Measurements from ENCODE around the gene NCF2. TPM values are rescaled to one million over a fixed set of nuclear protein-coding genes. Genes with fewer than 3 reads are reported as not detected.

NCF2 gene
- total and polyA plus RNA-seq, 4 donors, result 1.2 to 15.1 (median 7.5) TPM

DNA sequence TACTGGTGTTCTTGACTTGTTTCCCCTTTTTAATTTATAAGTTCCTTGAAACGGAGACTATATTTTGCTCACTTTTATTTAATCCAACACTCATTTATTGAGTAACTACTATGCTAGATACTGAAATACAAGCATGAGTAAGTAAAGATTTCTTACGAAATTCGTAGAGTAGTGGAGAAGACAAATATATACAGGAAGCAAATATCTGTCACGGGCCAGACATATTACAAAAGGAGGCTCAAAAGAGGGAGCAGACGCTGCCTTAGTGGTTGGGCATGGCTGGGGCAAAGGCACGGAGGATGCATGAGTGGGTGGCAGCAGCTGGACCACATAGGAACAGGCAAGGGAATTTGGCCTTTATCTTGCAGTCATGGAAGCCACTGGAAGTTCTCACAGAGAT lies 6.8 kb downstream of the NCF2 start:
- no peak for DNase-seq (ENCODE audit: low spot score)
- Histone ChIP-seq H3K27ac (ENCODE audit: low read depth in 1 of 2, low read length in 2 of 2) (no peak overlapping the region), H3K9me3 (ENCODE audit: control insufficient read depth in 4 of 4, low read length in 3 of 4) (no peaks in the 10 kb centered on the region), H3K9ac (ENCODE audit: low read depth in 1 of 2, low read length in 2 of 2) (no peak overlapping the region), H3K36me3 (ENCODE audit: control insufficient read depth in 4 of 4, insufficient read depth in 3 of 4, low read depth in 1 of 4, low read length in 3 of 4) (no peaks in the 10 kb centered on the region), H3K4me1 (ENCODE audit: control insufficient read depth in 4 of 4, insufficient read depth in 4 of 4, low read length in 3 of 4) (peaks cover 0 to 3% (median 0%) of the 10 kb centered on the region in 4 donors), H3K4me3 (ENCODE audit: low read depth in 1 of 3, low read length in 3 of 3) (no peak overlapping the region), H3K27me3 (ENCODE audit: control insufficient read depth in 4 of 4, insufficient read depth in 4 of 4, low read length in 3 of 4) (no peaks in the 10 kb centered on the region)
- no peak for TF ChIP-seq YY1 (IDR thresholded peaks at IDR 0.05)
- no peak for TF ChIP-seq FOXA1 (IDR thresholded peaks at IDR 0.05)
- no peak for TF ChIP-seq SP1 (IDR thresholded peaks at IDR 0.05)
- TF ChIP-seq, protein P1, sequence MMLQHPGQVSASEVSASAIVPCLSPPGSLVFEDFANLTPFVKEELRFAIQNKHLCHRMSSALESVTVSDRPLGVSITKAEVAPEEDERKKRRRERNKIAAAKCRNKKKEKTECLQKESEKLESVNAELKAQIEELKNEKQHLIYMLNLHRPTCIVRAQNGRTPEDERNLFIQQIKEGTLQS (IDR thresholded peaks at IDR 0.05), result no peak
- no peak for TF ChIP-seq RAD21 (IDR thresholded peaks at IDR 0.05)
- TF ChIP-seq, protein P2, sequence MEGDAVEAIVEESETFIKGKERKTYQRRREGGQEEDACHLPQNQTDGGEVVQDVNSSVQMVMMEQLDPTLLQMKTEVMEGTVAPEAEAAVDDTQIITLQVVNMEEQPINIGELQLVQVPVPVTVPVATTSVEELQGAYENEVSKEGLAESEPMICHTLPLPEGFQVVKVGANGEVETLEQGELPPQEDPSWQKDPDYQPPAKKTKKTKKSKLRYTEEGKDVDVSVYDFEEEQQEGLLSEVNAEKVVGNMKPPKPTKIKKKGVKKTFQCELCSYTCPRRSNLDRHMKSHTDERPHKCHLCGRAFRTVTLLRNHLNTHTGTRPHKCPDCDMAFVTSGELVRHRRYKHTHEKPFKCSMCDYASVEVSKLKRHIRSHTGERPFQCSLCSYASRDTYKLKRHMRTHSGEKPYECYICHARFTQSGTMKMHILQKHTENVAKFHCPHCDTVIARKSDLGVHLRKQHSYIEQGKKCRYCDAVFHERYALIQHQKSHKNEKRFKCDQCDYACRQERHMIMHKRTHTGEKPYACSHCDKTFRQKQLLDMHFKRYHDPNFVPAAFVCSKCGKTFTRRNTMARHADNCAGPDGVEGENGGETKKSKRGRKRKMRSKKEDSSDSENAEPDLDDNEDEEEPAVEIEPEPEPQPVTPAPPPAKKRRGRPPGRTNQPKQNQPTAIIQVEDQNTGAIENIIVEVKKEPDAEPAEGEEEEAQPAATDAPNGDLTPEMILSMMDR (IDR thresholded peaks at IDR 0.05; ENCODE audit: low read depth, low read length, missing input control), result no peak
- TF ChIP-seq, protein P3, sequence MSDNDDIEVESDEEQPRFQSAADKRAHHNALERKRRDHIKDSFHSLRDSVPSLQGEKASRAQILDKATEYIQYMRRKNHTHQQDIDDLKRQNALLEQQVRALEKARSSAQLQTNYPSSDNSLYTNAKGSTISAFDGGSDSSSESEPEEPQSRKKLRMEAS (IDR thresholded peaks at IDR 0.05), result no peak
- no peak for TF ChIP-seq FOXA2 (IDR thresholded peaks at IDR 0.05)
- TF ChIP-seq HNF4A (conservative IDR thresholded peaks at IDR 0.05), result no peak
- TF ChIP-seq NR2F2 (IDR thresholded peaks at IDR 0.05), result no peak
- TF ChIP-seq GABPA (IDR thresholded peaks at IDR 0.05 in 1 of 2, conservative IDR thresholded peaks at IDR 0.05 in 1 of 2), result no peak
- WGBS, result 75% methylated on average over 6 of the region's 6 CpGs

DNA sequence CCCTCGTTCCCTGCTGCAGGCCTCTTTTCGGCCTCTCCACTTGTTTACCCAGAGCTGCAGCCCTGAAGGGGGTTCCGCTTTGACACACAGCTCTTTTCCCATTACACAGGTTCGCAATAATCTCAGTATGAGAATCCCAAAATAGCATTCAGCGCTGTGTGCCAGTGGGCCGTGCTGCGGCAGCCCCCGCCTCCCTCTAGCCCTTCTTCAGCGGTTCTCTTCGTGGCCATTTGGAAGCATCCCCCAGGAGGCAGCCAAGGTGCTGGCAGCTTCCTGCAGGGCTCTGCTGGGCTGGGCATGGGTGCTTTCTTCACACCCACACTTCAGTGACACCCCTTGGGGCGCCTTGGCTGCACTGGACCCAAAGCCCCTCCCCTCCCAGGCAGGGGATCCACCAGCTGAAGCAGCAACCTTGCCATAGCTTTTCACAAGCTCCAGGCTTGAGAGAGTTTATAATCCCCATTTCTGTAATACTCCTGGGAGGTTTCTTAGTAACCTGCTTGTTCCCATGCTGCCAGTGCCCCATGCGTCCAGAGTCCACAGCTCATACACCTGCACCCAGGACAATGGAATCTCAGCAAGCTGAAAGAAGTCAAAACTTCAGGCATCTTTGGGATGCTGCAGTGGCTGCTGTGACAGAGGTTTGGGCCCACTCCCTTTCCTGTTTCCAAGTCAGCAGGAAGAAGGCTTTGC lies 8.1 kb downstream of the NCF2 start:
- Histone ChIP-seq H3K4me3 (ENCODE audit: low read depth in 1 of 3, low read length in 3 of 3) (no peak overlapping the region), H3K27ac (ENCODE audit: low read depth in 1 of 2, low read length in 2 of 2) (no peak overlapping the region), H3K36me3 (ENCODE audit: control insufficient read depth in 4 of 4, insufficient read depth in 3 of 4, low read depth in 1 of 4, low read length in 3 of 4) (no peaks in the 10 kb centered on the region), H3K9me3 (ENCODE audit: control insufficient read depth in 4 of 4, low read length in 3 of 4) (no peaks in the 10 kb centered on the region), H3K9ac (ENCODE audit: low read depth in 1 of 2, low read length in 2 of 2) (no peak overlapping the region), H3K27me3 (ENCODE audit: control insufficient read depth in 4 of 4, insufficient read depth in 4 of 4, low read length in 3 of 4) (no peaks in the 10 kb centered on the region), H3K4me1 (ENCODE audit: control insufficient read depth in 4 of 4, insufficient read depth in 4 of 4, low read length in 3 of 4) (peaks cover 0 to 3% (median 0%) of the 10 kb centered on the region in 4 donors)
- TF ChIP-seq FOXA1 (IDR thresholded peaks at IDR 0.05), result no peak
- no peak for DNase-seq (ENCODE audit: low spot score)
- 92% methylated on average over 12 of the region's 12 CpGs for WGBS

DNA sequence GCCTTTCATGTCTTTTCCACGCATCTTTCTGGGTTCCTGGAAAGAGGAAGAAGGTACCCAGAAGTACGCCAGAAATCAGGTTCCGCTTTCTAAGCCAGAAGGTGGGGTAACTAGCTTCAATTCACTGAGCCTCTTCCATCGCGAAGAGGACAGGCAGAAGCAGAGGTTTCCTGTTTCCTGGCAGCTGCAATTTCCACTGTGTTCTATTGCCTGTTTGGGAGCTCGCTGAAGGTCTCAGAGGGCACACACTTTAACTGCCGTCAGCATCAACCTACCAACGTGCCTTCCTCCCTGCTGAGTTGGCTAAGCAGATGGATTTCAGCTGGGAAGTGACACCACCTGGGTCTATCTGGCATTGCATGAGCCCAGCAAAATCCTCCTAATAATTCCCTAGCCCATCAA lies 10.0 kb downstream of the NCF2 start:
- Histone ChIP-seq H3K9ac (ENCODE audit: low read depth in 1 of 2, low read length in 2 of 2) (no peak overlapping the region), H3K4me3 (ENCODE audit: low read depth in 1 of 3, low read length in 3 of 3) (no peak overlapping the region), H3K36me3 (ENCODE audit: control insufficient read depth in 4 of 4, insufficient read depth in 3 of 4, low read depth in 1 of 4, low read length in 3 of 4) (no peaks in the 10 kb centered on the region), H3K27me3 (ENCODE audit: control insufficient read depth in 4 of 4, insufficient read depth in 4 of 4, low read length in 3 of 4) (no peaks in the 10 kb centered on the region), H3K4me1 (ENCODE audit: control insufficient read depth in 4 of 4, insufficient read depth in 4 of 4, low read length in 3 of 4) (peaks cover 0 to 3% (median 0%) of the 10 kb centered on the region in 4 donors), H3K9me3 (ENCODE audit: control insufficient read depth in 4 of 4, low read length in 3 of 4) (no peaks in the 10 kb centered on the region), H3K27ac (ENCODE audit: low read depth in 1 of 2, low read length in 2 of 2) (no peak overlapping the region)
- DNase-seq (ENCODE audit: low spot score), result no peak
- TF ChIP-seq, protein P2 (IDR thresholded peaks at IDR 0.05; ENCODE audit: low read depth, low read length, missing input control), result peak; percentile 16
- peak; percentile 32 for TF ChIP-seq NR2F2 (IDR thresholded peaks at IDR 0.05)
- TF ChIP-seq, protein P4, sequence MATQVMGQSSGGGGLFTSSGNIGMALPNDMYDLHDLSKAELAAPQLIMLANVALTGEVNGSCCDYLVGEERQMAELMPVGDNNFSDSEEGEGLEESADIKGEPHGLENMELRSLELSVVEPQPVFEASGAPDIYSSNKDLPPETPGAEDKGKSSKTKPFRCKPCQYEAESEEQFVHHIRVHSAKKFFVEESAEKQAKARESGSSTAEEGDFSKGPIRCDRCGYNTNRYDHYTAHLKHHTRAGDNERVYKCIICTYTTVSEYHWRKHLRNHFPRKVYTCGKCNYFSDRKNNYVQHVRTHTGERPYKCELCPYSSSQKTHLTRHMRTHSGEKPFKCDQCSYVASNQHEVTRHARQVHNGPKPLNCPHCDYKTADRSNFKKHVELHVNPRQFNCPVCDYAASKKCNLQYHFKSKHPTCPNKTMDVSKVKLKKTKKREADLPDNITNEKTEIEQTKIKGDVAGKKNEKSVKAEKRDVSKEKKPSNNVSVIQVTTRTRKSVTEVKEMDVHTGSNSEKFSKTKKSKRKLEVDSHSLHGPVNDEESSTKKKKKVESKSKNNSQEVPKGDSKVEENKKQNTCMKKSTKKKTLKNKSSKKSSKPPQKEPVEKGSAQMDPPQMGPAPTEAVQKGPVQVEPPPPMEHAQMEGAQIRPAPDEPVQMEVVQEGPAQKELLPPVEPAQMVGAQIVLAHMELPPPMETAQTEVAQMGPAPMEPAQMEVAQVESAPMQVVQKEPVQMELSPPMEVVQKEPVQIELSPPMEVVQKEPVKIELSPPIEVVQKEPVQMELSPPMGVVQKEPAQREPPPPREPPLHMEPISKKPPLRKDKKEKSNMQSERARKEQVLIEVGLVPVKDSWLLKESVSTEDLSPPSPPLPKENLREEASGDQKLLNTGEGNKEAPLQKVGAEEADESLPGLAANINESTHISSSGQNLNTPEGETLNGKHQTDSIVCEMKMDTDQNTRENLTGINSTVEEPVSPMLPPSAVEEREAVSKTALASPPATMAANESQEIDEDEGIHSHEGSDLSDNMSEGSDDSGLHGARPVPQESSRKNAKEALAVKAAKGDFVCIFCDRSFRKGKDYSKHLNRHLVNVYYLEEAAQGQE (IDR thresholded peaks at IDR 0.05), result no peak
- peak; percentile 39 to 47 for TF ChIP-seq RAD21 (IDR thresholded peaks at IDR 0.05)
- TF ChIP-seq, protein P1 (IDR thresholded peaks at IDR 0.05), result no peak
- WGBS, result 52% methylated on average over 8 of the region's 8 CpGs
